LNCaP clone FGC (cell line): ENCODE measurements around the gene ZNF319.
A peak's percentile ranks its signal among the peaks of the same experiment; 100 is the strongest.

Source experiments
- DNase-seq: peaks from one replicate; pipeline ENCODE4 v3.0.0-alpha.2; 2011; ENCODE audit warnings: low read depth
- H3K4me3 ChIP-seq: 2 replicates; pipeline ENCODE4 v1.5.1; 2011; ENCODE audit warnings: mild to moderate bottlenecking, low read depth, low read length, control low read depth
- TF ChIP-seq, protein P1 (sequence below): IDR thresholded peaks from 2 replicates; pipeline ENCODE4 v1.5.1; 2012; ENCODE audit warnings: mild to moderate bottlenecking; ENCODE audit not compliant: control insufficient read depth, insufficient read depth; ENCODE audit errors: extremely low read depth

ZNF319 gene

DNA sequence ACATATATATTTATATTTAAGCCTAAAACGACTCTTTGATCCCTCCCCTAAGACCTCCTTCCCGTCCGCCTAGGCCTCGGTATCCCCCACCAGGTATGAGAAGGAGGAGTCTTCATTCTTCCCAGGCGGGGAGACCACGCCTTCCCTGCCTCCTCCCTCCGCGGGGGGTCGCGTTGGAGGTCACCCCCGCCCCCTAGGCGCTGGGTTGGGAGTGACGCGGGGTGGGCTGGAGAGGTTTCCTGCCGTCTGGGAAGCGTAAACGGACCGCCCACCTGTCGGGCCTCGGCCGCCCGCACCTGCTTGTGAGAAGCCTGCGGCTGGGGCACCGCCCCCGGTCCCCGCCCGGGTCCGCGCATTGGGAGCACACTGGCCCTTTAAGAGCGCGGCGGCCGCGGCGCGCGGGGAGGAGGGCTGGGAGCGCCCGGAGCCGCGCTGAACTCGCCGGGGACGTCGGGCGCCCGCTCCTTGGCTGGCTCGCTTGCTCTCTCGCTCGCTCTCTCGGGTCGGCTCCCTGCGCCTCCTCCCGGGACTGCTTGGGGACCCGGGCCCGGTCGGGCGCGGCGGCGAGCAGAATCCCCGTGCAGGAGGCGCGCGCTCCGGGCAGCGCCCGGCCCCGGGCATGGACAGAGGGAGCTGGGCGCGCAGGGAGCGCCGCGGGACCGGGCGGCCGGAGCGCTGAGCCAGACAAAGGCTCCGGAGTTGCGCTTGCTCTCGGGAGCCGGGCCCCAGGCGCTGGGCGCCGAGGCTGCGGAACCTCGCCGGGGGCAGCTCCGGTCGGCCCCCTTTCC is 25.1 kb upstream of the ZNF319 start, which contains the start of gene MMP15:
Gene MMP15, plus strand, starts transcription at position 404 of the 788 bp plus-strand sequence. CDS start 597 bp downstream, outside the sequence.
- DNase-seq = peak; percentile 80

DNA sequence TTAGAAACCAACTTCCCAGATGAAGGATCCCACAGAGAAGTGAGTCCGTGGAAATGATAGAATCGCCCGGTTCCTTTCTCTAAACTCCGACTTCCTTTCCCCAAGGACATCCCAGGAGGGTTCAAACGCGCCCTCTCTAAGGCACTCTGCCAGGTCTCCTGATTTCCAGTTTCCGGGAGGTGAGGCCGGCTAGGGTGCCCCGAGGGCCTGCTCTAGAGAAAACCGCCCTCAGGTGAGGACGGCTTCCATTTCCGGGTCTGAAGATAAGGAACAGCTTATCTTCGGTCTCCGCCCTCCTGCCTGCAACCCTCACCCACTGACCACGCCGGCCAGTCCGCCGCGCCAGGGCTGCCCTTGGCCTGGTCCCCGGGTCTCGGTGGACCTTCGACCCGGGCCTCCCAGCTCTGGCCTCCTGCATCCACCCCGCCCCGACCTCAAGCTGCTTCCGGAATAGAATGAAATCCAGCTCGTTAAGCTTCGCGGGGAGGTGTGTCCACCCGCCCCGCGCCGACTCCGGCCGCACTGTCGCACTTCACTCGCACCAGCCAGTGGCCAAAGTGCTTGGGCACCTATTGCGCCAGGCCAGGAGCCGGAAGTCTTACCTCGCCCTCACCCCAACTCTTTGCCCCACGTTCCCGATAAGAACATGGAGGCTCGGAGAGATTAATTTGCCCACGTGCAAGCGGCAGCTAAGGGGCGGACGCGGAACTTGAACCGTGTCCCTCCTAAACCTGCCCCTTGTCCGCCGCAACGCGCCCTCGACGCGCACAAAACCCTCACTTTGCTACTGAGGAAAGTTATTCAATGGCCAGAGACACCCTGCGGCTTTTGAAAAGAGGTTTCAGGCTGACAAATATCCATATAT is 24.2 kb upstream of the ZNF319 start:
- TF ChIP-seq, protein P1, sequence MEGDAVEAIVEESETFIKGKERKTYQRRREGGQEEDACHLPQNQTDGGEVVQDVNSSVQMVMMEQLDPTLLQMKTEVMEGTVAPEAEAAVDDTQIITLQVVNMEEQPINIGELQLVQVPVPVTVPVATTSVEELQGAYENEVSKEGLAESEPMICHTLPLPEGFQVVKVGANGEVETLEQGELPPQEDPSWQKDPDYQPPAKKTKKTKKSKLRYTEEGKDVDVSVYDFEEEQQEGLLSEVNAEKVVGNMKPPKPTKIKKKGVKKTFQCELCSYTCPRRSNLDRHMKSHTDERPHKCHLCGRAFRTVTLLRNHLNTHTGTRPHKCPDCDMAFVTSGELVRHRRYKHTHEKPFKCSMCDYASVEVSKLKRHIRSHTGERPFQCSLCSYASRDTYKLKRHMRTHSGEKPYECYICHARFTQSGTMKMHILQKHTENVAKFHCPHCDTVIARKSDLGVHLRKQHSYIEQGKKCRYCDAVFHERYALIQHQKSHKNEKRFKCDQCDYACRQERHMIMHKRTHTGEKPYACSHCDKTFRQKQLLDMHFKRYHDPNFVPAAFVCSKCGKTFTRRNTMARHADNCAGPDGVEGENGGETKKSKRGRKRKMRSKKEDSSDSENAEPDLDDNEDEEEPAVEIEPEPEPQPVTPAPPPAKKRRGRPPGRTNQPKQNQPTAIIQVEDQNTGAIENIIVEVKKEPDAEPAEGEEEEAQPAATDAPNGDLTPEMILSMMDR = no peak
- H3K4me3 ChIP-seq = peak overlapping the region; percentile 85
- DNase-seq = no peak

More for the DNA sequence above, 25.1 kb upstream of the ZNF319 start, which contains the start of gene MMP15:
- TF ChIP-seq, protein P1 = no peak
- H3K4me3 ChIP-seq = peak within 1 kb of the TSS; percentile 85

GRCh38 chr16:58022601-58023371 is 22.3 kb upstream of the ZNF319 start:
- no peak overlapping the region for H3K4me3 ChIP-seq
- TF ChIP-seq, protein P1 = no peak
- peak; percentile 67 for DNase-seq

GRCh38 chr16:58021661-58022551 is 21.4 kb upstream of the ZNF319 start:
- TF ChIP-seq, protein P1 = no peak
- no peak overlapping the region for H3K4me3 ChIP-seq
- DNase-seq = no peak

GRCh38 chr16:58020628-58021521 is 20.4 kb upstream of the ZNF319 start:
- no peak for DNase-seq
- TF ChIP-seq, protein P1 = peak; percentile 93
- H3K4me3 ChIP-seq = no peak overlapping the region
